HEK293 (cell line): Measurements from ENCODE around the gene TMEM260.

ENCODE experiments used
- OVOL3 ChIP-seq: fragments of 450-650 bp; formaldehyde crosslinking; IDR thresholded peaks from 2 replicates; pipeline ENCODE4 v1.5.1; 2016; ENCODE audit warnings: missing biosample characterization, missing genetic modification characterization
- PRDM1 ChIP-seq: fragments of 450-650 bp; formaldehyde crosslinking; IDR thresholded peaks from 2 replicates; pipeline ENCODE4; 2016; ENCODE audit warnings: missing biosample characterization, missing genetic modification characterization
- ZBTB21 ChIP-seq: fragments of 450-650 bp; formaldehyde crosslinking; IDR thresholded peaks from 2 replicates; pipeline ENCODE4 v1.5.1; 2017; ENCODE audit warnings: missing biosample characterization, missing genetic modification characterization
- ZNF132 ChIP-seq: fragments of 450-650 bp; formaldehyde crosslinking; IDR thresholded peaks from 2 replicates; pipeline ENCODE4 v1.5.1; 2017; ENCODE audit warnings: missing biosample characterization, missing genetic modification characterization, borderline replicate concordance
- TF ChIP-seq, protein P1 (sequence below): fragments of 450-650 bp; formaldehyde crosslinking; IDR thresholded peaks from 2 replicates; pipeline ENCODE4 v1.5.1; 2016; ENCODE audit warnings: missing biosample characterization, missing genetic modification characterization

DNA sequence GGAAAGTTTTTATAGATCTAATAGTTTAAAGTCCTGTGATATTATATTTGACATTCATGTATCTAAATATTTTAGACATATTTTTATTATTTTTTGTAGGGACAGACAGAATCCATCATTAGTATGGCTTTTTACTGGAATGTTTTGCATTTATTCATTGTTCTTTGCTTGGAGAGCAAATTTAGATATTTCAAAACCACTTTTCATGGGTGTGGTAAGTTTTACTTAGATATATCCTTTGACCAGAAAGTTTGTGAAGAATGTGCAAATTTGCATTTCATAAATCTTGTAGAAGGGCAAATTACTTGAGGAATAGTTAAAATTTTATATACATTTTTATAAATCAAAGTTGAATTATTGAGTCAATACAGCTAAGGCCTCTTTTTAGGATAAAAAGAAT lies 37.5 kb downstream of the TMEM260 start:
- no peak for TF ChIP-seq ZNF132 (tag by site-specific recombination)
- TF ChIP-seq OVOL3, result no peak
- TF ChIP-seq ZBTB21 (tag by site-specific recombination), result no peak
- TF ChIP-seq PRDM1 (tag by site-specific recombination), result no peak
- TF ChIP-seq, protein P1, sequence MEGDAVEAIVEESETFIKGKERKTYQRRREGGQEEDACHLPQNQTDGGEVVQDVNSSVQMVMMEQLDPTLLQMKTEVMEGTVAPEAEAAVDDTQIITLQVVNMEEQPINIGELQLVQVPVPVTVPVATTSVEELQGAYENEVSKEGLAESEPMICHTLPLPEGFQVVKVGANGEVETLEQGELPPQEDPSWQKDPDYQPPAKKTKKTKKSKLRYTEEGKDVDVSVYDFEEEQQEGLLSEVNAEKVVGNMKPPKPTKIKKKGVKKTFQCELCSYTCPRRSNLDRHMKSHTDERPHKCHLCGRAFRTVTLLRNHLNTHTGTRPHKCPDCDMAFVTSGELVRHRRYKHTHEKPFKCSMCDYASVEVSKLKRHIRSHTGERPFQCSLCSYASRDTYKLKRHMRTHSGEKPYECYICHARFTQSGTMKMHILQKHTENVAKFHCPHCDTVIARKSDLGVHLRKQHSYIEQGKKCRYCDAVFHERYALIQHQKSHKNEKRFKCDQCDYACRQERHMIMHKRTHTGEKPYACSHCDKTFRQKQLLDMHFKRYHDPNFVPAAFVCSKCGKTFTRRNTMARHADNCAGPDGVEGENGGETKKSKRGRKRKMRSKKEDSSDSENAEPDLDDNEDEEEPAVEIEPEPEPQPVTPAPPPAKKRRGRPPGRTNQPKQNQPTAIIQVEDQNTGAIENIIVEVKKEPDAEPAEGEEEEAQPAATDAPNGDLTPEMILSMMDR (tag by site-specific recombination), result no peak
